Upper lobe of left lung (tissue), 4 donors: ENCODE measurements around the gene PLD2.

Experiments
- POLR2A ChIP-seq, 4 donors: fragments of 450-650 bp; IDR thresholded peaks; one replicate each; pipeline ENCODE4 v1.5.1; 2016 to 2017; ENCODE audit warnings: antibody characterized with exemption in 4 of 4, mild to moderate bottlenecking in 2 of 4
- POLR2AphosphoS5 ChIP-seq, 2 donors: sonication (generic); formaldehyde crosslinking; IDR thresholded peaks; one replicate each; pipeline ENCODE4 v1.5.1; 2017; ENCODE audit warnings: antibody characterized with exemption in 2 of 2
- TF ChIP-seq, protein P1 (sequence below), 6 experiments: fragments of 450-650 bp in 4 of 6; fragments of 200-600 bp in 2 of 6; sonication (generic) in 2 of 6; IDR thresholded peaks; one replicate each; pipeline ENCODE4 v1.5.1; 2016 to 2019; ENCODE audit warnings: antibody characterized with exemption in 6 of 6

- TF ChIP-seq POLR2A (IDR thresholded peaks at IDR 0.05) (no peak), POLR2AphosphoS5 (IDR thresholded peaks at IDR 0.05) (no peak)
- TF ChIP-seq, protein P1, sequence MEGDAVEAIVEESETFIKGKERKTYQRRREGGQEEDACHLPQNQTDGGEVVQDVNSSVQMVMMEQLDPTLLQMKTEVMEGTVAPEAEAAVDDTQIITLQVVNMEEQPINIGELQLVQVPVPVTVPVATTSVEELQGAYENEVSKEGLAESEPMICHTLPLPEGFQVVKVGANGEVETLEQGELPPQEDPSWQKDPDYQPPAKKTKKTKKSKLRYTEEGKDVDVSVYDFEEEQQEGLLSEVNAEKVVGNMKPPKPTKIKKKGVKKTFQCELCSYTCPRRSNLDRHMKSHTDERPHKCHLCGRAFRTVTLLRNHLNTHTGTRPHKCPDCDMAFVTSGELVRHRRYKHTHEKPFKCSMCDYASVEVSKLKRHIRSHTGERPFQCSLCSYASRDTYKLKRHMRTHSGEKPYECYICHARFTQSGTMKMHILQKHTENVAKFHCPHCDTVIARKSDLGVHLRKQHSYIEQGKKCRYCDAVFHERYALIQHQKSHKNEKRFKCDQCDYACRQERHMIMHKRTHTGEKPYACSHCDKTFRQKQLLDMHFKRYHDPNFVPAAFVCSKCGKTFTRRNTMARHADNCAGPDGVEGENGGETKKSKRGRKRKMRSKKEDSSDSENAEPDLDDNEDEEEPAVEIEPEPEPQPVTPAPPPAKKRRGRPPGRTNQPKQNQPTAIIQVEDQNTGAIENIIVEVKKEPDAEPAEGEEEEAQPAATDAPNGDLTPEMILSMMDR (IDR thresholded peaks at IDR 0.05), result no peak
These were observed 63.9 kb downstream of the PLD2 start for GRCh38 chr17:4870855-4871254.
